Renal cortex interstitium (tissue), 11 donors: ENCODE measurements around the gene NDUFS5. TPM values are rescaled to one million over a fixed set of nuclear protein-coding genes. Genes with fewer than 3 reads are reported as not detected.
"Not testable (repeated sequence)": the region's sequence is repeated elsewhere in the genome, so short reads cannot be mapped to it uniquely, and the experiment has no call there.

Source experiments
- DNase-seq, 11 donors: peaks; one replicate each; pipeline ENCODE4 v3.0.0-alpha.2; 2013; ENCODE audit warnings: low read depth in 9 of 11, low spot score in 4 of 11; ENCODE audit errors: extremely low read depth in 1 of 11
- polyA plus RNA-seq, 3 donors: library from polyadenylated mRNA; unstranded; fragments of 120-200 nt; gene quantifications; one replicate each; pipeline ENCODE4 v1.2.1, GENCODE V29; 2013; ENCODE audit not compliant: insufficient read length in 3 of 3

The NDUFS5 gene
- polyA plus RNA-seq, 3 donors = 238 to 285 (median 265) TPM

- no peak for DNase-seq
These were observed 28.3 kb upstream of the NDUFS5 start for GRCh38 chr1:38997901-38998190.

- no peak for DNase-seq
These were observed 24.4 kb upstream of the NDUFS5 start for GRCh38 chr1:39001516-39002421.

GRCh38 chr1:39003281-39003680 is 22.9 kb upstream of the NDUFS5 start:
- no peak for DNase-seq

GRCh38 chr1:39003794-39004193 is 22.4 kb upstream of the NDUFS5 start:
- no peak for DNase-seq

- DNase-seq = no peak
These were observed 19.9 kb upstream of the NDUFS5 start for GRCh38 chr1:39006287-39006686.

- no peak for DNase-seq
These were observed 19.2 kb upstream of the NDUFS5 start for GRCh38 chr1:39006726-39007645.

- DNase-seq = not testable (repeated sequence)
These were observed 11.2 kb upstream of the NDUFS5 start for GRCh38 chr1:39014956-39015355.

- DNase-seq = no peak
These were observed 9.5 kb upstream of the NDUFS5 start for GRCh38 chr1:39016604-39017171.

- no peak for DNase-seq
These were observed 8.9 kb upstream of the NDUFS5 start for GRCh38 chr1:39017266-39017665.

GRCh38 chr1:39020494-39020893 is 5.7 kb upstream of the NDUFS5 start:
- DNase-seq = not testable (repeated sequence)

GRCh38 chr1:39021426-39021825 is 4.7 kb upstream of the NDUFS5 start:
- DNase-seq = no peak

- DNase-seq = no peak
These were observed 3.0 kb upstream of the NDUFS5 start for GRCh38 chr1:39023140-39023539.

GRCh38 chr1:39026866-39027507 is 837 bp downstream of the NDUFS5 start:
- peak in 2 of 11 donors; percentile 3 to 5 for DNase-seq

GRCh38 chr1:39034114-39034654 is 8.0 kb downstream of the NDUFS5 start:
- no peak for DNase-seq

- no peak for DNase-seq
These were observed 10.5 kb downstream of the NDUFS5 start for GRCh38 chr1:39036678-39037077.

GRCh38 chr1:39043513-39043912 is 17.4 kb downstream of the NDUFS5 start:
- no peak for DNase-seq

GRCh38 chr1:39044762-39045161 is 18.6 kb downstream of the NDUFS5 start:
- DNase-seq = no peak

- DNase-seq = no peak
These were observed 19.1 kb downstream of the NDUFS5 start for GRCh38 chr1:39045231-39045630.

- no peak for DNase-seq
These were observed 20.6 kb downstream of the NDUFS5 start for GRCh38 chr1:39046613-39047210.
